Gastrocnemius medialis (tissue), 4 donors: ENCODE results near the gene DCHS2.

Experiments
- POLR2A ChIP-seq, 2 donors: fragments of 450-650 bp; IDR thresholded peaks; one replicate each; pipeline ENCODE4 v1.6.1; 2017; ENCODE audit warnings: antibody characterized with exemption in 2 of 2, mild to moderate bottlenecking in 2 of 2, moderate library complexity in 2 of 2
- TF ChIP-seq, protein P1 (sequence below), 5 experiments: fragments of 450-650 bp in 3 of 5; fragments of 200-600 bp in 2 of 5; sonication (generic) in 2 of 5; IDR thresholded peaks in 4 of 5; conservative IDR thresholded peaks in 1 of 5; 1 replicate in 4 of 5; 2 replicates in 1 of 5; pipeline ENCODE4 v1.5.1; 2016 to 2019; ENCODE audit warnings: antibody characterized with exemption in 5 of 5, mild to moderate bottlenecking in 3 of 5, moderate library complexity in 3 of 5

DNA sequence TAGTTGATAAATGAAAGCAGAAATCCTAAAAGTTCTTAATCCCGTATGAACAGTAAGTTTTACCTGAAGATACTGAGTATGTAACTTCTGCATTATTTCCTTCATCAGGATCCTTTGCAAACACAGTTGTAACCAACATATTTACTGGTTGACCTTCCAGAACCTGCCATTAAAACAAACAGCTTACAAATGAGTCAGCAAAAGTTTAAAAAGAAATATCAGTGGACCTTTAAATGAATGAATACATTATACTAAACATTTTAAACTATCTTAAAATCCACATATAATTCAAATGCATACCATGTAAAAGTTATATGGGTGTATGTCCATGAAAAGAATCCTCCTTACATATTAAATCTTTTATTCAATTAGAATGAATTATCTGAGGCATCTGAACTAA, 163.6 kb downstream of the DCHS2 start:
- TF ChIP-seq, protein P1, sequence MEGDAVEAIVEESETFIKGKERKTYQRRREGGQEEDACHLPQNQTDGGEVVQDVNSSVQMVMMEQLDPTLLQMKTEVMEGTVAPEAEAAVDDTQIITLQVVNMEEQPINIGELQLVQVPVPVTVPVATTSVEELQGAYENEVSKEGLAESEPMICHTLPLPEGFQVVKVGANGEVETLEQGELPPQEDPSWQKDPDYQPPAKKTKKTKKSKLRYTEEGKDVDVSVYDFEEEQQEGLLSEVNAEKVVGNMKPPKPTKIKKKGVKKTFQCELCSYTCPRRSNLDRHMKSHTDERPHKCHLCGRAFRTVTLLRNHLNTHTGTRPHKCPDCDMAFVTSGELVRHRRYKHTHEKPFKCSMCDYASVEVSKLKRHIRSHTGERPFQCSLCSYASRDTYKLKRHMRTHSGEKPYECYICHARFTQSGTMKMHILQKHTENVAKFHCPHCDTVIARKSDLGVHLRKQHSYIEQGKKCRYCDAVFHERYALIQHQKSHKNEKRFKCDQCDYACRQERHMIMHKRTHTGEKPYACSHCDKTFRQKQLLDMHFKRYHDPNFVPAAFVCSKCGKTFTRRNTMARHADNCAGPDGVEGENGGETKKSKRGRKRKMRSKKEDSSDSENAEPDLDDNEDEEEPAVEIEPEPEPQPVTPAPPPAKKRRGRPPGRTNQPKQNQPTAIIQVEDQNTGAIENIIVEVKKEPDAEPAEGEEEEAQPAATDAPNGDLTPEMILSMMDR (IDR thresholded peaks at IDR 0.05 in 4 of 5, conservative IDR thresholded peaks at IDR 0.05 in 1 of 5) = no peak
- no peak for TF ChIP-seq POLR2A (IDR thresholded peaks at IDR 0.05)
